Esophagus squamous epithelium (tissue), 4 donors: ENCODE data around the gene EPB41L4A.

Experiments used
- CTCF ChIP-seq, 6 experiments: fragments of 450-650 bp in 4 of 6; fragments of 200-600 bp in 2 of 6; sonication (generic) in 2 of 6; IDR thresholded peaks; one replicate each; pipeline ENCODE4 v1.5.1; 2016 to 2019; ENCODE audit warnings: antibody characterized with exemption in 6 of 6, mild to moderate bottlenecking in 4 of 6, moderate library complexity in 4 of 6
- POLR2A ChIP-seq, 4 donors: fragments of 450-650 bp; IDR thresholded peaks; one replicate each; pipeline ENCODE4 v1.6.1; 2017; ENCODE audit warnings: antibody characterized with exemption in 4 of 4, mild to moderate bottlenecking in 4 of 4, moderate library complexity in 3 of 4

GRCh38 chr5:112323166-112323565 is 95.9 kb downstream of the EPB41L4A start:
- no peak for TF ChIP-seq POLR2A (IDR thresholded peaks at IDR 0.05)
- TF ChIP-seq CTCF (IDR thresholded peaks at IDR 0.05): no peak
